ENCODE measurements around the gene FBXO38. TPM values are rescaled to one million over a fixed set of nuclear protein-coding genes. Genes with fewer than 3 reads are reported as not detected.

The FBXO38 gene
- total and polyA plus RNA-seq, 2 of the 4 experiments (the other 2 are of a cell fraction), result 14.9 to 70.1 TPM

GRCh38 chr5:148491015-148491792 is 107.4 kb downstream of the FBXO38 start:
- Histone ChIP-seq H3K4me1 (ENCODE audit: control insufficient read depth, insufficient read depth, low read length) (no peaks in the 10 kb centered on the region), H4K91ac (ENCODE audit: insufficient read depth, low read depth, low read length) (no peak overlapping the region), H4K8ac (ENCODE audit: low read depth in 2 of 2, low read length in 2 of 2) (no peak overlapping the region), H2BK15ac (ENCODE audit: low read depth, low read length) (no peak overlapping the region), H3K4me2 (ENCODE audit: low read depth, low read length) (no peak overlapping the region), H3K18ac (ENCODE audit: low read depth, low read length) (no peak overlapping the region), H3K9ac (ENCODE audit: low read depth, low read length) (no peak overlapping the region), H3K4me3 (ENCODE audit: insufficient read depth, low read depth, low read length) (no peak overlapping the region), H2BK20ac (ENCODE audit: low read depth, low read length) (no peak overlapping the region), H3K27me3 (ENCODE audit: control insufficient read depth, insufficient read depth, low read length) (peaks cover 10% of the 10 kb centered on the region), H2AK5ac (ENCODE audit: low read depth, low read length) (no peak overlapping the region), H3K14ac (replicated peaks; ENCODE audit: low read depth, low read length) (no peak overlapping the region), H3K4ac (ENCODE audit: low read depth, low read length) (no peak overlapping the region), H4K5ac (ENCODE audit: low read depth, low read length) (no peak overlapping the region), H2BK120ac (ENCODE audit: low read depth, low read length) (no peak overlapping the region), H2AK9ac (replicated peaks; ENCODE audit: low read depth, low read length, poor library complexity) (no peak overlapping the region), H3K36me3 (ENCODE audit: control insufficient read depth, insufficient read depth, low read length) (no peaks in the 10 kb centered on the region), H3K56ac (ENCODE audit: extremely low read depth, insufficient read depth, low read length) (no peak overlapping the region), H3K79me1 (ENCODE audit: low read depth in 1 of 2, low read length in 2 of 2) (no peaks in the 10 kb centered on the region), H4K20me1 (ENCODE audit: insufficient read depth, low read length) (no peaks in the 10 kb centered on the region), H3K23ac (ENCODE audit: low read depth, low read length) (no peak overlapping the region), H2AFZ (replicated peaks; ENCODE audit: low read length, poor library complexity) (no peak overlapping the region), H3K9me1 (ENCODE audit: insufficient read depth, low read length) (no peaks in the 10 kb centered on the region), H3K27ac (ENCODE audit: insufficient read depth, low read length) (no peak overlapping the region), H2BK5ac (ENCODE audit: low read depth, low read length, poor library complexity, severe bottlenecking) (no peak overlapping the region), H3K9me3 (ENCODE audit: control insufficient read depth, insufficient read depth, low read length) (no peaks in the 10 kb centered on the region)
- DNase-seq, result no peak
- TF ChIP-seq NFE2L2 (IDR thresholded peaks at IDR 0.05; ENCODE audit: low read depth, low read length), result no peak
- no peak for TF ChIP-seq MAZ (IDR thresholded peaks at IDR 0.05; ENCODE audit: borderline replicate concordance, low read depth, low read length)
- TF ChIP-seq ELK1 (IDR thresholded peaks at IDR 0.05; ENCODE audit: borderline replicate concordance, low read depth, low read length), result no peak
- TF ChIP-seq FOS (IDR thresholded peaks at IDR 0.05; ENCODE audit: low read depth, low read length), result no peak
- no peak for TF ChIP-seq SMC3 (IDR thresholded peaks at IDR 0.05; ENCODE audit: low read depth, low read length)
- TF ChIP-seq USF2 (IDR thresholded peaks at IDR 0.05; ENCODE audit: low read depth, low read length), result no peak
- TF ChIP-seq MXI1 (IDR thresholded peaks at IDR 0.05; ENCODE audit: borderline replicate concordance, low read depth, low read length), result no peak
- no peak for TF ChIP-seq RAD21 (IDR thresholded peaks at IDR 0.05; ENCODE audit: low read length)
- TF ChIP-seq RCOR1 (IDR thresholded peaks at IDR 0.05; ENCODE audit: insufficient replicate concordance, low read length), result no peak
- TF ChIP-seq CEBPB (IDR thresholded peaks at IDR 0.05; ENCODE audit: low read depth, low read length), result no peak
- TF ChIP-seq BHLHE40 (IDR thresholded peaks at IDR 0.05; ENCODE audit: low read depth, low read length), result no peak
- TF ChIP-seq CHD1 (IDR thresholded peaks at IDR 0.05; ENCODE audit: low read depth, low read length), result no peak
- TF ChIP-seq RFX5 (IDR thresholded peaks at IDR 0.05; ENCODE audit: low read depth, low read length), result no peak
- TF ChIP-seq CTCF (conservative IDR thresholded peaks at IDR 0.05; ENCODE audit: low read depth, low read length), result no peak
- TF ChIP-seq POLR2A (IDR thresholded peaks at IDR 0.05; ENCODE audit: low read depth, low read length), result no peak
- TF ChIP-seq MAFK (IDR thresholded peaks at IDR 0.05; ENCODE audit: low read depth, low read length), result no peak
- ATAC-seq (ENCODE audit: low read depth), result no peak
- dilution Hi-C loops (cut with HindIII; ENCODE audit: low sequenced_read_pairs, unreplicated experiment) (no loop called here), intact Hi-C loops (cut with micrococcal nuclease) (no loop called here), in situ Hi-C loops (cut with MboI; ENCODE audit: low sequenced_read_pairs) (no loop called here)
- no TSS peak for BruUV-seq (replicated peaks)
- ChIA-PET POLR2A (ENCODE audit: unreplicated experiment) (no interaction called here), CTCF (no interaction called here)
- WGBS, 2 experiments (ENCODE audit: extremely low coverage in 2 of 2, insufficient read length in 1 of 2), result 33% methylated on average over 3 of the region's 10 CpGs; no CpG with 5 or more reads in 1 of the 2 experiments

Data from IMR-90 (cell line).